OCI-LY7 (cell line): ENCODE measurements around the gene DHRS7B.

Source experiments
- CTCF ChIP-seq: fragments of 200-600 bp; sonication (generic); conservative IDR thresholded peaks from 2 replicates; pipeline ENCODE4 v1.5.1; 2014; ENCODE audit warnings: mild to moderate bottlenecking, antibody characterized with exemption, low read length, moderate library complexity, mixed read lengths
- EZH2phosphoT487 ChIP-seq: fragments of 200-600 bp; sonication (generic); IDR thresholded peaks from 2 replicates; pipeline ENCODE4 v1.6.1; 2018; ENCODE audit warnings: low read depth, borderline replicate concordance, mild to moderate bottlenecking, mixed run types, antibody characterized with exemption, low read length, moderate library complexity, mixed read lengths

- TF ChIP-seq CTCF: no peak
- no peak for TF ChIP-seq EZH2phosphoT487
These were observed 86.9 kb downstream of the DHRS7B start for GRCh38 chr17:21213638-21214014.
